ENCODE results near the gene CYP26C1. TPM values are rescaled to one million over a fixed set of nuclear protein-coding genes. Genes with fewer than 3 reads are reported as not detected.

The CYP26C1 gene
- polyA plus RNA-seq, 1 donor from 2014 or later, result not detected

DNA sequence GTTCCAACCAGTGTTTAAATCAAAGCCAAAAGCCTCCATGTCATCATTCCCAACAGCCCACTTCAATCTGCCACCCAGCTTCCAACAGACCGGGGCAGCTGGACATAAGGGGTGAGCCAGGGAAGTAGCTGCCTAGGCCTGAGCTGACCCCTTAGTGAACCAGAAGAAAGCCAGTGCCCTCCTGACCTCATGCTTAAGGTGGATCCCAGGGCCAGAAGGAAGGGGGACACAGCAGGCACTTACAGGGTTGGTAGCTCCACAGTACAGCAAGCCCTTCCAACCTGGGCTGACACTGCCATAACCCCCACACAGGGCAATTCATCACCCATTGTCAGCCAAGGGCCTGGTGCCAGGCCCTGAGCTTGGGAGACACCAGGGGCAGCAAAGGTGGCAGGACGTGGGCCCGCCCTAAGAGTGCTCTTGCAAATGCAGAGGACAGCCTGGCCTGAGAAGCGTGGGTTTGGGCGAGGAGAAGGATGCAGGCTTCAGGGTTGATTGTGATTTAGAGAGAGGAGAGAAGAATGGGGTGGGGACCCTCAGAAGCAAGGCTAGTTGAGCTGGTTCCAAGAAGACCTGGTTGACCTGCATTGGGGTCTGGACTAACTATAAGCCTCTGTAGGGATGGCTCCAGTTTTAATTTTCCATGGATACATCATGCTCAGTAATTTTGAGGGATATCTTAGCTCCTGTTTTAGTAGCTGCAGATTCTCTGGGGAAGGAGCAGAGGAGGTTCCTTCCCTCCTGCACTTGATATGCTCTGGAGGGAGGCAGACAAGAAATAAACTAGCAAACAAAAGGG, 10.0 kb downstream of the CYP26C1 start:
- Histone ChIP-seq H3K36me3 (ENCODE audit: insufficient read depth, low read length) (no peaks in the 10 kb centered on the region), H3F3A (ENCODE audit: insufficient read depth, low read length, poor library complexity, severe bottlenecking) (no peaks in the 10 kb centered on the region), H3K9me2 (ENCODE audit: insufficient read depth, low read length) (no peaks in the 10 kb centered on the region), H3K27ac (ENCODE audit: low read length) (no peak overlapping the region), H3K79me2 (replicated peaks; ENCODE audit: insufficient read depth, low read length) (no peaks in the 10 kb centered on the region), H3K9me3 (ENCODE audit: low read length) (peaks cover 4% of the 10 kb centered on the region), H3K9ac (ENCODE audit: low read length) (no peak overlapping the region), H3K4me2 (ENCODE audit: low read length) (no peak overlapping the region), H3K27me3 (ENCODE audit: insufficient read depth, low read depth, low read length) (peaks cover 99% of the 10 kb centered on the region), H3K4me3 (ENCODE audit: low read length) (no peak overlapping the region), H2AFZ (ENCODE audit: low read depth, low read length) (no peak overlapping the region), H4K20me1 (ENCODE audit: insufficient read depth) (no peaks in the 10 kb centered on the region)
- TF ChIP-seq EP300 (conservative IDR thresholded peaks at IDR 0.05; ENCODE audit: poor library complexity, severe bottlenecking) (no peak), REST (IDR thresholded peaks at IDR 0.05; ENCODE audit: borderline replicate concordance) (no peak), TAF1 (IDR thresholded peaks at IDR 0.05; ENCODE audit: low read depth) (no peak), SMC3 (conservative IDR thresholded peaks at IDR 0.05; ENCODE audit: poor library complexity) (no peak), CTCF (IDR thresholded peaks at IDR 0.05; ENCODE audit: poor library complexity, severe bottlenecking) (no peak), POLR2AphosphoS5 (IDR thresholded peaks at IDR 0.05) (no peak), EZH2 (IDR thresholded peaks at IDR 0.05; ENCODE audit: borderline replicate concordance, insufficient read depth, low read length, poor library complexity, severe bottlenecking) (no peak), RAD21 (conservative IDR thresholded peaks at IDR 0.05) (no peak), MXI1 (conservative IDR thresholded peaks at IDR 0.05; ENCODE audit: poor library complexity, severe bottlenecking) (no peak)

DNA sequence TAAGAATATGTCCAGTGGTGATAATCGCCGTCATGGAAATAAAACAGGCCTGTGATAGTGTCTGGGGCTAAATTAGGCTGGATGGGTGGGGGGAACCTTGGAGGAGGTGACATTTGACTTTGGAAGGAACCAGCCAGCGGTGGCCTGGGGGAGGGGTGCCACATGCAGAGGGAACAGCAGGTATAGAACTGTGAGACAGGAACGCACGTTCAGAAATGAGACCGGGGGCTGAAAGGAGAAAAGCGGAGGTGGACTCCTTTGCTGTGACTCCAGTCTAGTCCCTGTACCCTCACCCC, 10.5 kb downstream of the CYP26C1 start:
- Histone ChIP-seq H3K27ac (ENCODE audit: low read length) (no peak overlapping the region), H3K36me3 (ENCODE audit: insufficient read depth, low read length) (no peaks in the 10 kb centered on the region), H3K9ac (ENCODE audit: low read length) (no peak overlapping the region), H3K4me3 (ENCODE audit: low read length) (no peak overlapping the region), H2AFZ (ENCODE audit: low read depth, low read length) (no peak overlapping the region), H4K20me1 (ENCODE audit: insufficient read depth) (no peaks in the 10 kb centered on the region), H3F3A (ENCODE audit: insufficient read depth, low read length, poor library complexity, severe bottlenecking) (no peaks in the 10 kb centered on the region), H3K9me2 (ENCODE audit: insufficient read depth, low read length) (no peaks in the 10 kb centered on the region), H3K79me2 (replicated peaks; ENCODE audit: insufficient read depth, low read length) (no peaks in the 10 kb centered on the region), H3K4me2 (ENCODE audit: low read length) (no peak overlapping the region), H3K27me3 (ENCODE audit: insufficient read depth, low read depth, low read length) (peaks cover 100% of the 10 kb centered on the region), H3K9me3 (ENCODE audit: low read length) (peaks cover 4% of the 10 kb centered on the region)
- TF ChIP-seq RAD21 (conservative IDR thresholded peaks at IDR 0.05) (no peak), TAF1 (IDR thresholded peaks at IDR 0.05; ENCODE audit: low read depth) (no peak), CTCF (IDR thresholded peaks at IDR 0.05; ENCODE audit: poor library complexity, severe bottlenecking) (no peak), EZH2 (IDR thresholded peaks at IDR 0.05; ENCODE audit: borderline replicate concordance, insufficient read depth, low read length, poor library complexity, severe bottlenecking) (peak; percentile 57), POLR2AphosphoS5 (IDR thresholded peaks at IDR 0.05) (no peak)

Measured in neural cell (in vitro differentiated cells).